HG02840 (cell line): ENCODE data around the gene DIO3.
"Not testable (repeated sequence)": the region's sequence is repeated elsewhere in the genome, so short reads cannot be mapped to it uniquely, and the experiment has no call there.

Source experiments
- ATAC-seq: cut with Tn5 transposase; IDR thresholded peaks from one replicate; pipeline ENCODE4 v1.9.1; 2021; ENCODE audit warnings: mild to moderate bottlenecking, moderate library complexity, moderate number of reproducible peaks; ENCODE audit not compliant: unreplicated experiment, low FRiP score

Gene DIO3

GRCh38 chr14:101540481-101541462, 20.5 kb upstream of the DIO3 start:
- no peak for ATAC-seq

GRCh38 chr14:101542391-101542790, 18.9 kb upstream of the DIO3 start:
- no peak for ATAC-seq

GRCh38 chr14:101543814-101544213, 17.5 kb upstream of the DIO3 start:
- no peak for ATAC-seq

GRCh38 chr14:101544550-101544949, 16.7 kb upstream of the DIO3 start:
- ATAC-seq: no peak

- ATAC-seq: no peak
These were observed 14.6 kb upstream of the DIO3 start for GRCh38 chr14:101546706-101547105.

- ATAC-seq: no peak
These were observed 14.1 kb upstream of the DIO3 start for GRCh38 chr14:101547107-101547738.

- no peak for ATAC-seq
These were observed 13.2 kb upstream of the DIO3 start for GRCh38 chr14:101547961-101548669.

- ATAC-seq: no peak
These were observed 12.6 kb upstream of the DIO3 start for GRCh38 chr14:101548710-101549109.

GRCh38 chr14:101549154-101549553, 12.1 kb upstream of the DIO3 start:
- ATAC-seq: no peak

GRCh38 chr14:101550202-101550912, 10.9 kb upstream of the DIO3 start:
- not testable (repeated sequence) for ATAC-seq

GRCh38 chr14:101551729-101552595, 9.3 kb upstream of the DIO3 start:
- ATAC-seq: no peak

GRCh38 chr14:101552786-101553231, 8.5 kb upstream of the DIO3 start:
- no peak for ATAC-seq

GRCh38 chr14:101553393-101553792, 7.9 kb upstream of the DIO3 start:
- no peak for ATAC-seq

GRCh38 chr14:101553931-101554330, 7.4 kb upstream of the DIO3 start:
- no peak for ATAC-seq

GRCh38 chr14:101554991-101555668, 6.2 kb upstream of the DIO3 start:
- ATAC-seq: no peak

GRCh38 chr14:101555669-101556043, 5.6 kb upstream of the DIO3 start:
- not testable (repeated sequence) for ATAC-seq

GRCh38 chr14:101556131-101556530, 5.2 kb upstream of the DIO3 start:
- ATAC-seq: no peak

- no peak for ATAC-seq
These were observed 4.6 kb upstream of the DIO3 start for GRCh38 chr14:101556566-101557320.
